Measurements from ENCODE around the gene MAN2B1. TPM values are rescaled to one million over a fixed set of nuclear protein-coding genes. Genes with fewer than 3 reads are reported as not detected.

The MAN2B1 gene
- total RNA-seq, 2 experiments from 2014 or later = 146 to 150 TPM

- Mint-ChIP-seq H3K27ac (peak overlapping the region; percentile 97), H3K4me1 (peaks cover 62% of the 10 kb centered on the region), H3K27me3 (no peaks in the 10 kb centered on the region), H3K36me3 (ENCODE audit: low read depth) (peaks cover 34% of the 10 kb centered on the region), H3K9me3 (no peaks in the 10 kb centered on the region), H3K4me3 (peak overlapping the region; percentile 89)
- ChIA-PET POLR2A (interaction anchor here (0.9 to 5.4 kb wide), 10 partner anchors 9 to 335 kb away, joined by 3 to 37 read pairs (median 4); partner anchors contain the start of genes DHPS, RNASEH2A, TNPO2 and ZNF490), CTCF (interaction anchor here (0.6 to 7.0 kb wide), 7 partner anchors 9 to 146 kb away, joined by 4 to 44 read pairs (median 5); partner anchors contain the start of genes ZNF490 and ZNF791)
- peak; percentile 72 for DNase-seq
Measured at GRCh38 chr19:12668932-12669269, 2.4 kb upstream of the MAN2B1 start.

GRCh38 chr19:12668346-12668745, 1.8 kb upstream of the MAN2B1 start:
- H3K4me1 Mint-ChIP-seq = peaks cover 67% of the 10 kb centered on the region
- ChIA-PET CTCF (interaction anchor here (0.6 to 7.0 kb wide), 7 partner anchors 10 to 147 kb away, joined by 4 to 44 read pairs (median 5); partner anchors contain the start of genes ZNF490 and ZNF791), POLR2A (interaction anchor here (0.9 to 5.4 kb wide), 7 partner anchors 12 to 335 kb away, joined by 3 to 37 read pairs (median 6); partner anchors contain the start of genes DHPS, TNPO2, ZNF490 and ZNF563)
- no peak for DNase-seq
- H3K4me3 Mint-ChIP-seq = peak overlapping the region; percentile 89
- H3K27ac Mint-ChIP-seq = peak overlapping the region; percentile 97
- H3K36me3 Mint-ChIP-seq (ENCODE audit: low read depth) = peaks cover 38% of the 10 kb centered on the region
- H3K27me3 Mint-ChIP-seq = no peaks in the 10 kb centered on the region
- no peaks in the 10 kb centered on the region for H3K9me3 Mint-ChIP-seq

- no peaks in the 10 kb centered on the region for H3K9me3 Mint-ChIP-seq
- POLR2A ChIA-PET = interaction anchor here (0.9 to 5.4 kb wide), 2 partner anchors 54 to 334 kb away, joined by 3 to 37 read pairs; partner anchors contain the start of gene ZNF563
- DNase-seq = no peak
- no peaks in the 10 kb centered on the region for H3K27me3 Mint-ChIP-seq
- CTCF ChIA-PET = interaction anchor here (1.1 to 7.0 kb wide), 4 partner anchors 28 to 104 kb away, joined by 4 to 44 read pairs (median 4); partner anchors contain the start of genes ZNF490 and ZNF791
- peaks cover 43% of the 10 kb centered on the region for H3K36me3 Mint-ChIP-seq (ENCODE audit: low read depth)
- peaks cover 68% of the 10 kb centered on the region for H3K4me1 Mint-ChIP-seq
- H3K4me3 Mint-ChIP-seq = peak overlapping the region; percentile 89
- peak overlapping the region; percentile 97 for H3K27ac Mint-ChIP-seq
Measured at GRCh38 chr19:12667731-12668302, 1.3 kb upstream of the MAN2B1 start.

- DNase-seq = peak; percentile 32
- peak overlapping the region; percentile 85 for H3K27ac Mint-ChIP-seq
- H3K4me1 Mint-ChIP-seq = peaks cover 61% of the 10 kb centered on the region
- no peaks in the 10 kb centered on the region for H3K9me3 Mint-ChIP-seq
- H3K36me3 Mint-ChIP-seq (ENCODE audit: low read depth) = peaks cover 43% of the 10 kb centered on the region
- CTCF ChIA-PET = interaction anchor here (1.3 to 1.9 kb wide), 4 partner anchors 12 to 102 kb away, joined by 4 to 5 read pairs (median 4); partner anchors contain the start of genes ZNF490 and ZNF791
- H3K4me3 Mint-ChIP-seq = peak overlapping the region; percentile 92
- no peaks in the 10 kb centered on the region for H3K27me3 Mint-ChIP-seq
- POLR2A ChIA-PET = interaction anchor here (0.7 to 5.4 kb wide), 10 partner anchors 14 to 332 kb away, joined by 3 to 37 read pairs (median 4); partner anchors contain the start of genes DHPS, JUNB, ZNF490 and ZNF563
Measured at GRCh38 chr19:12665671-12666264, 774 bp downstream of the MAN2B1 start.

GRCh38 chr19:12665281-12665573, 1.3 kb downstream of the MAN2B1 start:
- peak overlapping the region; percentile 85 for H3K27ac Mint-ChIP-seq
- H3K36me3 Mint-ChIP-seq (ENCODE audit: low read depth) = peaks cover 46% of the 10 kb centered on the region
- peak overlapping the region; percentile 92 for H3K4me3 Mint-ChIP-seq
- CTCF ChIA-PET = interaction anchor here (1.4 to 1.9 kb wide), 3 partner anchors 13 to 101 kb away, joined by 4 to 5 read pairs (median 5); no protein-coding TSS in a partner anchor
- H3K4me1 Mint-ChIP-seq = peaks cover 57% of the 10 kb centered on the region
- peak; percentile 73 for DNase-seq
- H3K27me3 Mint-ChIP-seq = no peaks in the 10 kb centered on the region
- H3K9me3 Mint-ChIP-seq = no peaks in the 10 kb centered on the region
- POLR2A ChIA-PET = interaction anchor here (1.0 to 5.4 kb wide), 7 partner anchors 14 to 128 kb away, joined by 3 to 37 read pairs (median 6); partner anchors contain the start of genes DHPS, ZNF490 and ZNF791

GRCh38 chr19:12664406-12665280, 1.9 kb downstream of the MAN2B1 start:
- ChIA-PET POLR2A (interaction anchor here (1.0 to 5.4 kb wide), 4 partner anchors 13 to 54 kb away, joined by 3 to 37 read pairs (median 10); partner anchors contain the start of genes DHPS, ZNF490 and ZNF791), CTCF (interaction anchor here (1.4 to 1.9 kb wide), 3 partner anchors 13 to 101 kb away, joined by 4 to 5 read pairs (median 5); no protein-coding TSS in a partner anchor)
- Mint-ChIP-seq H3K9me3 (no peaks in the 10 kb centered on the region), H3K4me1 (peaks cover 55% of the 10 kb centered on the region), H3K27ac (peak overlapping the region; percentile 85), H3K36me3 (ENCODE audit: low read depth) (peaks cover 51% of the 10 kb centered on the region), H3K27me3 (no peaks in the 10 kb centered on the region), H3K4me3 (peak overlapping the region; percentile 92)
- DNase-seq = no peak

GRCh38 chr19:12660980-12661379, 5.6 kb downstream of the MAN2B1 start:
- H3K27ac Mint-ChIP-seq = no peak overlapping the region

GRCh38 chr19:12657966-12658365, 8.6 kb downstream of the MAN2B1 start:
- peaks cover 55% of the 10 kb centered on the region for H3K36me3 Mint-ChIP-seq (ENCODE audit: low read depth)
- no peak overlapping the region for H3K4me3 Mint-ChIP-seq
- H3K9me3 Mint-ChIP-seq = no peaks in the 10 kb centered on the region
- no peak overlapping the region for H3K27ac Mint-ChIP-seq
- ChIA-PET CTCF (interaction anchor here (0.6 to 1.4 kb wide), 4 partner anchors 18 to 90 kb away, joined by 3 read pairs; no protein-coding TSS in a partner anchor), POLR2A (interaction anchor here (1.0 kb wide), 1 partner anchor 11 kb away, joined by 4 read pairs; a partner anchor contains a TSS)
- no peaks in the 10 kb centered on the region for H3K27me3 Mint-ChIP-seq
- peaks cover 2% of the 10 kb centered on the region for H3K4me1 Mint-ChIP-seq
- no peak for DNase-seq

More at GRCh38 chr19:12660980-12661379, 5.6 kb downstream of the MAN2B1 start:
- ChIA-PET CTCF (interaction anchor here (0.8 to 1.3 kb wide), 2 partner anchors 11 to 166 kb away, joined by 3 to 4 read pairs; no protein-coding TSS in a partner anchor), POLR2A (interaction anchor here (1.5 kb wide), 1 partner anchor 47 kb away, joined by 4 read pairs; no protein-coding TSS in a partner anchor)
- H3K9me3 Mint-ChIP-seq = no peaks in the 10 kb centered on the region
- H3K36me3 Mint-ChIP-seq (ENCODE audit: low read depth) = peaks cover 63% of the 10 kb centered on the region
- peaks cover 24% of the 10 kb centered on the region for H3K4me1 Mint-ChIP-seq
- H3K27me3 Mint-ChIP-seq = no peaks in the 10 kb centered on the region
- no peak for DNase-seq
- H3K4me3 Mint-ChIP-seq = no peak overlapping the region

- peaks cover 54% of the 10 kb centered on the region for H3K36me3 Mint-ChIP-seq (ENCODE audit: low read depth)
- H3K27me3 Mint-ChIP-seq = no peaks in the 10 kb centered on the region
- H3K9me3 Mint-ChIP-seq = no peaks in the 10 kb centered on the region
- no peak for DNase-seq
- ChIA-PET POLR2A (no interaction called here), CTCF (interaction anchor here (0.6 to 0.9 kb wide), 2 partner anchors 17 to 89 kb away, joined by 3 read pairs; no protein-coding TSS in a partner anchor)
- peaks cover 2% of the 10 kb centered on the region for H3K4me1 Mint-ChIP-seq
- no peak overlapping the region for H3K4me3 Mint-ChIP-seq
- H3K27ac Mint-ChIP-seq = no peak overlapping the region
Measured at GRCh38 chr19:12656899-12657571, 9.5 kb downstream of the MAN2B1 start.

GRCh38 chr19:12655546-12655945, 11.0 kb downstream of the MAN2B1 start:
- Mint-ChIP-seq H3K27ac (no peak overlapping the region), H3K9me3 (no peaks in the 10 kb centered on the region), H3K4me3 (no peak overlapping the region), H3K36me3 (ENCODE audit: low read depth) (peaks cover 58% of the 10 kb centered on the region), H3K4me1 (peaks cover 2% of the 10 kb centered on the region), H3K27me3 (no peaks in the 10 kb centered on the region)
- CTCF ChIA-PET = interaction anchor here (0.5 kb wide), 1 partner anchor 15 kb away, joined by 3 read pairs; no protein-coding TSS in a partner anchor
- POLR2A ChIA-PET = no interaction called here
- no peak for DNase-seq

- no peaks in the 10 kb centered on the region for H3K27me3 Mint-ChIP-seq
- H3K4me1 Mint-ChIP-seq = peaks cover 5% of the 10 kb centered on the region
- no peak for DNase-seq
- ChIA-PET CTCF (interaction anchor here (0.5 to 1.6 kb wide), 2 partner anchors 12 to 841 kb away, joined by 4 to 7 read pairs; no protein-coding TSS in a partner anchor), POLR2A (interaction anchor here (1.1 kb wide), 1 partner anchor 13 kb away, joined by 3 read pairs; no protein-coding TSS in a partner anchor)
- no peak overlapping the region for H3K4me3 Mint-ChIP-seq
- peaks cover 57% of the 10 kb centered on the region for H3K36me3 Mint-ChIP-seq (ENCODE audit: low read depth)
- no peaks in the 10 kb centered on the region for H3K9me3 Mint-ChIP-seq
- no peak overlapping the region for H3K27ac Mint-ChIP-seq
Measured at GRCh38 chr19:12652219-12652618, 14.3 kb downstream of the MAN2B1 start.
